RCC 7860 (cell line): ENCODE measurements around the gene GPX4.

ENCODE experiments used
- DNase-seq: peaks from one replicate; pipeline ENCODE4 v3.0.0-alpha.2; 2015; ENCODE audit warnings: low spot score
- FAIRE-seq: peaks from 2 replicates; lab custom pipeline; 2012; peaks lifted over from hg19 to GRCh38; lab: Jason Lieb, UNC

The GPX4 gene

DNA sequence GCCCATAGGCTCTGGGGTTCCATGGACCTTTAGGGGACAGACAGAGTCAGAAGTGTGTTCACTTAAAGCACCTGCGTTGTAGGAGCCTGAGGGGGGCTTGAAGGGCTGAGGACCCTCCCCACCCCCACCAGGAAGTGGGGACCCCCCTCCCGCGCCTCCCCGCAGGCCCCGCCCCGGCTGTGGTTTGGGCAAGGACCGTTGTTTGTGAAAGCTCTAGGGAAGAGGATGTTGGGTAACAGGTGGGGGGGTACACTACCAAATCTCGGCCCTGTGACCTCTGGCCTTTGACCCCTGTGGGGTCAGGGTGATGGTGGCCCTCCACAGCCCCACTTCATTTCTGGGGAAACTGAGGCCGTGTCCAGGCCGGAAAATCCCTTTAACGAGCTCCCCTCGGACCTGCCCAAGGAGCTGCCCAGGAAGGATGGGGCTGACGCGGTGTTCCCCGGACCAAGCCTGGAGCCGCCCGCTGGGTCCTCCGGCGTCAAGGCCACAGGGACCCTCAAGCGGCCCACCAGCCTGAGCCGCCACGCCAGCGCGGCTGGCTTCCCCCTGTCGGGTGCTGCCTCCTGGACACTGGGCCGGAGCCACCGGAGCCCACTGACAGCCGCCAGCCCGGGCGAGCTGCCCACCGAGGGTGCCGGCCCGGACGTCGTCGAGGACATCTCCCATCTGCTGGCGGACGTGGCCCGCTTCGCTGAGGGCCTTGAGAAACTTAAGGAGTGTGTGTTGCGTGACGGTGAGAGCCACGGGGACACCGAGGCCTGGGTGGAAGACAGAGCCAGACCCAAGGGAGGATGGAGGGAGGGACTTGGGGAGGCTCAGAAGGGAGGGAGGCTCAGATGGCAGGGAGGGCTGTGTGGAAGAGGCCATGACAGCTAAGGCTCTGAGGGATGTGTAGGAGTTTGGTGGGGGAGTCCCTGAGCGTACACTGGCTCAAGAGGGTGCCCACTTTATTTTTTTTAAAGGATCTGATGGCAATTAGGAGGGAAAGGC lies 35.5 kb upstream of the GPX4 start:
- FAIRE-seq (no peak), DNase-seq (no peak)

DNA sequence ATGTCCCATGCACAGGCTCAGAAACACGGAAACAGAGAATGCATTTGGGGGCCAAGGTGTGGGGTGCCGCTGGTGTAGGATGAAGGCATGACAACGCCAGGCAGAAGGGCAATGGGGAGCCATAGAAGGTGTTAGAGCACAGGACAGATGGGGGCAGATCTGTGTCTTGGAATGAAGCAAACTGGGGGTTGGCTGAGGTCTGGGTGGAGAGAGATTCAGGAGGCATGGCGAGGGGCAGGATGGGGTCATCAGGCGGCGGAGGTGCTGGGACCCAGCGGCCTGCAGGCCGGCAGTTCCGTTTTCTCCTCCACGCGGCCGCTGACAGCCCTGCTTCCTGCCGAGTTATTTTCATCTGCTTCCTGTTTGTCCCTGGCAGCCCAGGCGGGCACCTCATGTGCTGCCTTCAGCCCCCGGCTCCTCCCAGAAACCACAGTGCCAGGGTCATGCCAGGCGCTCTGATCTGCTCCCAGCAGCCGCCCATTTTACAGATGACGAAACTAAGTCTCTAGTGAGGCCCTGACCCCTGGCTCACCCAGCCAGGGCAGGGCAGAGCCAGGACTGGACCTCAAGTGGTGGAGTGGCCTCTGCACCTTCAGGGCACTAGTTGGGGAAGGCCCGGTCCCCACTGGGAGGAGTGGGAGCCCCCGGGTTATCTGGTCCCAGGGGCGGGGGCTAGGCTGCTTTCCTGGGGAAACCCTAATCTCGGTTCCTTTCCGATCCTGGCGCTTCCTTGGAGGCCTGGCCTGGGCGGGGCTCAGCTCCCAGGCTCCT lies 34.6 kb upstream of the GPX4 start:
- DNase-seq (no peak), FAIRE-seq (no peak)

GRCh38 chr19:1070576-1070930 lies 33.2 kb upstream of the GPX4 start:
- no peak for DNase-seq
- FAIRE-seq: no peak

DNA sequence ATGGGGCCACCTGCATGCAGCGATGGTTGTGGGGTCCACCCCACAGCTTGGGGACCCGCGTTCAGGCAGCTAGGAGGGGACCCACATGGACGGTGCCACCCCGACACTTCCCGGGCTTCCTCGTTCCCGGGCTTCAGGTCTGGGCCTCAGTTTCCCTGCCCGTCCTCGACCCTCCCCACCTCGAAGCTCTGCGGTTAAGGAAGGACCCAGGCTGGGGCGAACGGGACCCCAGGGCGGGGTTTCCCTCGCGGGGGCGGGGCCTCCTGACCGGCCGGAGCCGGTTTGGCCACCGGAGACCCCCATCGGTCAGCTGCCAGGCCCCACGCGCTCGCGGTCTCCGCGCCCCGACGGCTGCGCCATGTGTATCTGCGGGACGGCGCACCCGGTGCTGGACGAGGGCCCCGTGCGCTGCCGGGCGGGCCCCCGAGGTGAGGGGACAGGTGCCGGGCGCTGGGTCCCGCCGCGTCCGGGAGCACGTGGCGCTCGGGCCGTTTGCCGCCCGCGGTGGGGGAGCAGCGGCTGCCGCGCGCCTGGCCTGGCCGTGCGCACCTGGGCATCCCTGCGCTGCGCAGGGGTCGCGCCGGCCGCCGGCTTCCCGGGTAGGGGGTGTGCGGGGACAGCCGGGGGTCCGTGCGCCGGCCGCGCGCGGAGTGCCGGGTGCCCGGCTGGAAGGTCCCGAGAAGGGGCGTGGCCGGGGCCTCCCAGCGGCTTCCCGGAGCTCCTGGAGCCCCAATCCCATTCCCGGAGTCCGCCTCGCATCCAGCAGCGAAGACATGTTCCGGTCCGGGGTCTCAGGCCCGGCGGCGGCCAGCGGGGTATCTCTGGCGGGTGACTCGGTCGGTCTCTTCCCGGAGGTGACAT lies 32.6 kb upstream of the GPX4 start:
- DNase-seq (no peak), FAIRE-seq (no peak)

- FAIRE-seq (no peak), DNase-seq (no peak)
Measured at GRCh38 chr19:1072371-1073015, 31.3 kb upstream of the GPX4 start.

- no peak for DNase-seq
Measured at GRCh38 chr19:1073063-1073955, 30.5 kb upstream of the GPX4 start.

GRCh38 chr19:1073956-1074517 lies 29.8 kb upstream of the GPX4 start:
- DNase-seq (no peak), FAIRE-seq (no peak)

More at GRCh38 chr19:1073063-1073955, 30.5 kb upstream of the GPX4 start:
- FAIRE-seq: no peak

DNA sequence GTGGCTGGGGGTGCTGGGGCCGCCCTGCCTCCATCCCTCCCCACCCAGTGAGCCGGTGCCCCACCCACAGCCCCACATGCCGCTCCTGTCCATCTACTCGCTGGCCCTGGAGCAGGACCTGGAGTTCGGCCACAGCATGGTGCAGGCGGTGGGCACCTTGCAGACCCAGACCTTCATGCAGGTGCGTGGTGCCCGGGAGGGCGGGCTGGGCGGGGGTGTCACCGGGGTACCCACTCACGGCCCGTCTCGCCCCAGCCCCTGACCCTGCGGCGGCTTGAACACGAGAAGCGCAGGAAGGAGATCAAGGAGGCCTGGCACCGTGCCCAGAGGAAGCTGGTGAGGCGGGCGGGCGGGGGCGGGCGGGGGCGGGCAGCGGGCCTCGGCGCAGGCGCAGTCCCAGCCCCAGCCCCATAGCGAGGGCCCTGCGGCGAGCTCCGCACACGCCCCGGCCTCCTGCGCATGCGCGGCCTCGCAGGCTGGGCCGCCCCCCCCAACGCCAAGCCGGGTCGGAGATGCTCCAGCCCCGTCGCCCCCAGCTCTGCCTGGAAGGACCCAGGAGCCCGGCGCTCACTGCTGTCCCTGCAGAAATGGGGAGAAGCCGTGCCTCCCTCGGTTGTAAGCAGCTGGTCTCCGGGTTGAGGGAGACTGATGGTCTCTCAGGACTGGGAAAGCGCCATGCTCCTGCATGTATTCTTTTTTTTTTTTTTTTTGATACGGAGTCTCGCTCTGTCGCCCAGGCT lies 29.1 kb upstream of the GPX4 start:
- FAIRE-seq: no peak
- DNase-seq: no peak

- no peak for DNase-seq
- FAIRE-seq: no peak
Measured at GRCh38 chr19:1076046-1076386, 27.8 kb upstream of the GPX4 start.

GRCh38 chr19:1076951-1077350 lies 26.8 kb upstream of the GPX4 start:
- DNase-seq (peak; percentile 52), FAIRE-seq (no peak)

DNA sequence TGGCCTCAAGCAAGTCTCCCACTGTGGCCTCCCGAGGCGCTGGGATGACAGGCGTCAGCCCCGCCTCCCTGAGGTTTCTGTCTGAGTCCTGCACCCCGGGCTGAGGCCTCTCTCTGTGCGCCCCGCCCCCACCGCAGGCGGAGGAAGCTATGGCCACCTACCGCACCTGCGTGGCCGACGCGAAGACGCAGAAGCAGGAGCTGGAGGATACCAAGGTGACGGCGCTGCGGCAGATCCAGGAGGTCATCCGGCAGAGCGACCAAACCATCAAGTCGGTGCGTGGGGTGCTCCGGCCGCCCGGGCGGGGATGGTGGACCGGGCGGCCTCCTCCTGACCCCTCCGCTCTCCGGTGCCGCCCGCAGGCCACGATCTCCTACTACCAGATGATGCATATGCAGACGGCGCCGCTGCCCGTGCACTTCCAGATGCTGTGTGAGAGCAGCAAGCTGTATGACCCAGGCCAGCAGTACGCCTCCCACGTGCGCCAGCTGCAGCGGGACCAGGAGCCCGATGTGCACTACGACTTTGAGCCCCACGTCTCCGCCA lies 24.2 kb upstream of the GPX4 start:
- no peak for FAIRE-seq
- DNase-seq: no peak

- no peak for DNase-seq
- FAIRE-seq: no peak
Measured at GRCh38 chr19:1080360-1081161, 23.2 kb upstream of the GPX4 start.

GRCh38 chr19:1081301-1082164 lies 22.3 kb upstream of the GPX4 start:
- no peak for FAIRE-seq
- DNase-seq: no peak

GRCh38 chr19:1082165-1082927 lies 21.4 kb upstream of the GPX4 start:
- FAIRE-seq (no peak), DNase-seq (no peak)

- no peak for DNase-seq
- no peak for FAIRE-seq
Measured at GRCh38 chr19:1082928-1083816, 20.6 kb upstream of the GPX4 start.
